B cell (primary cell): ENCODE measurements around the gene STRADB.

Source experiments
- EZH2 ChIP-seq: IDR thresholded peaks from 2 replicates; pipeline ENCODE4 v1.6.1; 2012; ENCODE audit warnings: borderline replicate concordance, low read depth, mild to moderate bottlenecking, moderate library complexity, low read length; ENCODE audit not compliant: insufficient read depth, poor library complexity, severe bottlenecking
- TF ChIP-seq, protein P1 (sequence below): fragments of 200-600 bp; IDR thresholded peaks from one replicate; pipeline ENCODE4 v1.8.0; 2022; ENCODE audit warnings: antibody characterized with exemption, mild to moderate bottlenecking

DNA sequence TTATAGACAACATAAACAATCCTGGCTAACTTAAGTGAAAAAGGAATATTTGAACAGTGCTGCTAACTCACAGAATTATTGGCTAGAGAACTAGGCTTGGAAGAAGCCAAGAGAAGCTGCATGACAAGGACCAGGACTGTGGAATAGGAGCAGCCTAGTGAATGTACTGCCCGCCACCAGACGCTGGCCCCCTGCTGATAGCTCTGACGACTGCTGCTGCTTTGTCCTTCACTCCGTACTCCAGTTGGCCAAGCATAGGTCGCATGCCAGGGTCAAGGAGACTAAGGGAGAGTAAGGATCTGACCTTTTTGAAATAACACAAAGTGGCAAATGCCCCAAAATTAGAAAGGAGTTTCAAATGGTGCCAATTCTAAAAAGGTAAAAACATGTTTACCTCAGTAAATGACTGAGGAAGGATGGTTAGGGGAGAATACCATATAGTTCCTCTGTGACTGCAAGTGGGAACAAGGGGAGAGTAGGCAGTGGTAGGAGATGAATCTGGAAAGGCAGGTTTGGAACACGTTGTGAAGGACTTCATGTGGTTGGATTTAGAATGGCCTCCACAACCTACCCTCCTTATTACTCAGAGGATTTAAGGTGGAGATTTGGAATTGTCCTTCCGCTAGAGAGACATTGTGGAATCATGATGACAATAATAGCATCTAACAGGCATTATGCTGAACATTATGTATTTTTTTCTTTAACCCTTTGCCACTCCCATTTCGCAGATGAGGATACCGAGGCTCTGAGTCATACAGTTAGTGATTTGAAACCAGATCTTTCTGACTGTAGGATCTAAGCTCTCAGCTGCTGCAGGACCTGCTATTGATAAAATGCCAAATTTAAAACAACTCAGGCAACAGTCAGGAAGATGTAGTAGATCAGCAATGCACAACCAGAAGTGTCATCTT is 19.5 kb downstream of the STRADB start:
- TF ChIP-seq, protein P1, sequence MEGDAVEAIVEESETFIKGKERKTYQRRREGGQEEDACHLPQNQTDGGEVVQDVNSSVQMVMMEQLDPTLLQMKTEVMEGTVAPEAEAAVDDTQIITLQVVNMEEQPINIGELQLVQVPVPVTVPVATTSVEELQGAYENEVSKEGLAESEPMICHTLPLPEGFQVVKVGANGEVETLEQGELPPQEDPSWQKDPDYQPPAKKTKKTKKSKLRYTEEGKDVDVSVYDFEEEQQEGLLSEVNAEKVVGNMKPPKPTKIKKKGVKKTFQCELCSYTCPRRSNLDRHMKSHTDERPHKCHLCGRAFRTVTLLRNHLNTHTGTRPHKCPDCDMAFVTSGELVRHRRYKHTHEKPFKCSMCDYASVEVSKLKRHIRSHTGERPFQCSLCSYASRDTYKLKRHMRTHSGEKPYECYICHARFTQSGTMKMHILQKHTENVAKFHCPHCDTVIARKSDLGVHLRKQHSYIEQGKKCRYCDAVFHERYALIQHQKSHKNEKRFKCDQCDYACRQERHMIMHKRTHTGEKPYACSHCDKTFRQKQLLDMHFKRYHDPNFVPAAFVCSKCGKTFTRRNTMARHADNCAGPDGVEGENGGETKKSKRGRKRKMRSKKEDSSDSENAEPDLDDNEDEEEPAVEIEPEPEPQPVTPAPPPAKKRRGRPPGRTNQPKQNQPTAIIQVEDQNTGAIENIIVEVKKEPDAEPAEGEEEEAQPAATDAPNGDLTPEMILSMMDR, result no peak
- TF ChIP-seq EZH2, result no peak
